Activated T-cell treated with anti-CD3 and anti-CD28 coated beads for 24 hours (primary cell): Measurements from ENCODE around the gene TIMP2.
A peak's percentile ranks its signal among the peaks of the same experiment; 100 is the strongest.
"Not testable (repeated sequence)": the region's sequence is repeated elsewhere in the genome, so short reads cannot be mapped to it uniquely, and the experiment has no call there.

Source experiments
- DNase-seq: peaks from one replicate; pipeline ENCODE4 v3.0.0-alpha.2; 2020; ENCODE audit warnings: low read depth

TIMP2 gene

DNA sequence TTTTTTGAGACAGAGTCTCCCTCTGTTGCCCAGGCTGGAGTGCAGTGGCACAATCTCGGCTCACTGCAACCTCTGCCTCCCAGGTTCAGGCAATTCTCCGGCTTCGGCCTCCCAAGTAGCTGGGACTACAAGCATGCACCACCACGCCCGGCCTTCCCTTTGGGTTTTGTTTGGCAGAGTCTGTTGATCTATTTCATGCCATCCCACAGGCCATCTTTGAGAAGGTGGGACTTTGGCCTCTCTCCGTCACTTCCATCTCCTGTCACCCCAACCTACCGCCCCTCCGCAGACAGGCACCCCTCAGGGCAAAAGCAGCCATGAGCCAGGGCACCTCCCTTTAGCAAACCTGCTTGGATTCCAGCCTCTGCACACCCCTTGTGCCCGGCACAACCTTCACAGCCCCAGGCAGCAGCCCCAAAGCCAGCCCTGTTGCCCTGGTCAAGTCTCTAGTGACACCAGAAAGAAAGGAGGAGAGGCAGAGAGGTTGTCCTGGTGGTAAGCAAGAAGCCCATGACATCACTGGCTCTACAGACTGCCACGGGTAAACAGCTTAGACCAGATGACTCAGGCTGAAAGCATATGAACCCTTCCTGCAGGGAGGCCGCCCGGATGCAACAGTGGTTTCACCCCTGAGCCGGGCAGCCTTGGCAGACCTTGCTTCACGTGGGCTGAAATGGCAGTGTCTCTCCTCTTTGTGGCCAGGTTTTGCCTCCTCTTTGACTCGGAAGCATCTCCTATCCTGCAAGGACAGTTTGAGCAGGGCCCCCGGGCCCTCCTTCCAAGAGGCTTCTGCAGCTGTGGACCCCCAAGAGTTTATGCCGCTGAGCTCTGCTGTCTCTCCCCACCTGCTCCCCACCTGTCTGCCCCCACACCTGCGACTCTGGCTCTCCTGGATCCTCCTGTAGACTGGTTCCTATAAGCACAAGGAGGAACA lies 8.1 kb upstream of the TIMP2 start:
- DNase-seq: peak; percentile 8

DNA sequence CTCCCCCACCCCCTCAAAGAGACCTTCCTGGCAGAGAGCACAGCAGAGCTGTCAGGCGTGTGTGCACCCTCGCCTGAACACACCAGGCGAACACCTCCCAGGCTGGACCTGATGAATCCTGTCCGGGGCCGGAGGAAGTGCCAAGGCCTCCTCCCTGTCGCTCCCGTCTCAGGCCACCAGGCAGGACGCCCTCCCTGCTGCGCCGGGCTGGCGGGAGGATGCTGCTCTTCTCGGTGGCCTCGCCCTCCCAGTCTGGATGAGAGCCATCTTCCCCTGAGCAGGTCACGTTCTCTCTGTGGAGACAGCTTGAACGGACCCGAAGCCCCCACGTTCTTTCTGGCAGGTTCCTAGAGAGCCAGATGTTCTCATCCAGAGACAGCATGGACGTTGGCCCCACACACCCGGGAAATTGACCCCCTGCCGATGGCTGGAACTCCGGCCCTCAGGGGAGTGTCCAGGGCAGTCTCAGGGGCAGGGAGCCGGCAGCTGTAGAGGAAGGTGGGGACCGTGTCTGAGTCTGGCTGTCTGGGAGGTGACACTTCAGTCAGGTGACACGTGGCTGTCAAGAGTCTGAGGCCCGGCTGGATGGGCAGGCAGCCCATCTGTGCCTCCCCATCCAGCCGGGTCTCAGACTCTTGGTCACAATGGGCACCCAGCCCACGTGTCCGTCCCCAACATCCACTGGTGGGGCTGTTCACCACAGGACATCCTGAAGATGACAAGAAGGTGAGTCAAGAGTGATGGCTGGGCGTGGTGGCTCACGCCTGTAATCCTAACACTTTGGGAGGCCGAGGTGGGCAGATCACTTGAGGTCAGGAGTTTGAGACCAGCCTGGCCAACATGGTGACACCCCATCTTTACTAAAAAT lies 5.0 kb upstream of the TIMP2 start:
- no peak for DNase-seq

DNA sequence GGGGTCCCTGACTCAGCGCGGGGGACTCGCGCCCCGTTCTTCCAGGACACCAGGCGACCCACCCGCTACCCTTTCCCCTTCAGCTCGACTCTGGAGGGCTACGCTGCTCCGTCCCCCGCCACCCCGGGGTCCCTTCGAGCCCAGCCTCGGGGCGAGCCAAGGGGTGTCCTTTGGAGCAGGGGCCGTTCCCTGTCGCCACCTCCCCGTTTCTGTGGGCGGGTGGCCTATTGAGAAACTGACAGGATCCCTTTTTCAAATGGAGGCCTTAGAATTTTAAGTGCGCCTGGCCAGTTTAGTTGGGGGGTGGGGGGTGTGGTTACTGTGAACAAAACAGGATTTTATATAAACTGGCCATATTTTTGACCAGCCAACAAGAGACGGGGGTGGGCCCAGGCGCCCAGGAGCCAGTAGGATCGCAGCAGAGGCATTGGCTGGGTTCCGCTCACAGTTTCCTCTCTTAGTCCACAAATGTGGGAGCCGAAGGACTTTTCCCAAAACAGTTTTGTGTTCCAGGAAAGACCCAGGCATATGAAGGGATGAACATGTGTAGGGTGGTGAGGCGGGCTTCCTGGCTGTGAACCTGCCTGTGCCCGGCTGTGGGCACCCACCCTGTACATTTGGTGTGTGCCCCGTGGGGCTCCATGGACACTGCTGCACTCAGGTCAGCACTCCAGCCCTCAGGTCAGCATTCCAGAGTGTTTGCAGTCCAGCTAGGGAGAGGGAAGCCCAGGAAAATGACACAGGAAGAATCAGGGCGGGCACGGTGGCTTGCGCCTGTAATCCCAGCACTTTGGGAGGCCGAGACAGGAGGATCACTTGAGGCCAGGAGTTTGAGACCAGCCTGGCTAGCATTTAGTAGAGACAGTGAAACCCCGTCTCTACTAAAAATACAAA lies 722 bp upstream of the TIMP2 start:
- DNase-seq: no peak

- DNase-seq: no peak
Measured at GRCh38 chr17:78924481-78925151, 571 bp downstream of the TIMP2 start.

GRCh38 chr17:78923660-78924453 lies 1.3 kb downstream of the TIMP2 start:
- peak; percentile 28 for DNase-seq

GRCh38 chr17:78922816-78923498 lies 2.2 kb downstream of the TIMP2 start:
- no peak for DNase-seq

DNA sequence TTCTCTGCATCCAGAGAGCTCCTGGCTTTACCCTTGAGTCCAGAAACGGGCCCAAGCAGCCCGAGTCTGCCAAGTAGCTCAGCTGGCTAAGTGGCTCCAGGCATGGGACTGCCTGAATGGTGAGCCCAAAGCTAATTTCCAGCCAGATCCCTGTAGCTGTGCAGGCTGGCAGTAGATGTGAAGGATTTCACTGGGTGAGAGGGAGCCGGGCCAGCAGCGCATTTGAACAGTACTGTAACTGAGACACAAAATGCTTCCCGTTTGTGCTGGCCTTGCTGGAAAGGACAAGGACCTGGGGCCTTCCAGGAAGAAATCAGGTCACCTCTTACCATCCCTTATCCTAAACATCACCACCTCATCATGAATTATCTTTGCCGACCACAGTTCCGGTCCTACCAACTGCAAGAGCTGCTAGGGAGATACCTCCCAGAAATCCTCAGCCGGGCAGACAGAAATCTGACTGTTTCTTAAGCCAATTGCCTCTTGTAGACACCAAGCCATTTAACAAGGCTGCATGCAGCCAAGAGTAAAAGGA lies 3.7 kb downstream of the TIMP2 start:
- no peak for DNase-seq

GRCh38 chr17:78920528-78920927 lies 4.7 kb downstream of the TIMP2 start:
- no peak for DNase-seq

- DNase-seq: no peak
Measured at GRCh38 chr17:78919861-78920450, 5.2 kb downstream of the TIMP2 start.

- DNase-seq: no peak
Measured at GRCh38 chr17:78918979-78919378, 6.2 kb downstream of the TIMP2 start.

GRCh38 chr17:78917451-78918275 lies 7.5 kb downstream of the TIMP2 start:
- no peak for DNase-seq

GRCh38 chr17:78915872-78916632 lies 9.1 kb downstream of the TIMP2 start:
- no peak for DNase-seq

GRCh38 chr17:78913115-78913514 lies 12.1 kb downstream of the TIMP2 start:
- DNase-seq: no peak

DNA sequence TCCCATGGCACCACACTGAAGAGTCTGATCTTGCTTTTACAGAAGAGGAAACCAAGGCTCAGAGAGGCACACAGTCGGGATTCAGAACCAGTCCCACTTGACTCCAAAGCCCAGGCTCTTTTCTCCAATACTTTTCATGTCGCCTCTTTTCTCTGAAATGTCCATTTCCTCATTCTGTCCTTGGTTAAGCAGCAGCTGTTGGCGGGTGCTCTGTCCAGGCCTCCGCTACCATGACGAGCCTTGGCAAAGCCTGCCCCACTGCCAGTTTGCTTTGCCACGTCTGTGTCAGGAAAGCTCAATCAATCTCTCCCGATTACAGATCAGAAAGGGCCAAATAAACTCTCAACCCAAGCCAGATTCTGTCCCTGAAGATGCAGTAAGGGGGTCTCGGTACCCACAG lies 13.1 kb downstream of the TIMP2 start:
- no peak for DNase-seq

GRCh38 chr17:78911543-78911942 lies 13.6 kb downstream of the TIMP2 start:
- DNase-seq: not testable (repeated sequence)

DNA sequence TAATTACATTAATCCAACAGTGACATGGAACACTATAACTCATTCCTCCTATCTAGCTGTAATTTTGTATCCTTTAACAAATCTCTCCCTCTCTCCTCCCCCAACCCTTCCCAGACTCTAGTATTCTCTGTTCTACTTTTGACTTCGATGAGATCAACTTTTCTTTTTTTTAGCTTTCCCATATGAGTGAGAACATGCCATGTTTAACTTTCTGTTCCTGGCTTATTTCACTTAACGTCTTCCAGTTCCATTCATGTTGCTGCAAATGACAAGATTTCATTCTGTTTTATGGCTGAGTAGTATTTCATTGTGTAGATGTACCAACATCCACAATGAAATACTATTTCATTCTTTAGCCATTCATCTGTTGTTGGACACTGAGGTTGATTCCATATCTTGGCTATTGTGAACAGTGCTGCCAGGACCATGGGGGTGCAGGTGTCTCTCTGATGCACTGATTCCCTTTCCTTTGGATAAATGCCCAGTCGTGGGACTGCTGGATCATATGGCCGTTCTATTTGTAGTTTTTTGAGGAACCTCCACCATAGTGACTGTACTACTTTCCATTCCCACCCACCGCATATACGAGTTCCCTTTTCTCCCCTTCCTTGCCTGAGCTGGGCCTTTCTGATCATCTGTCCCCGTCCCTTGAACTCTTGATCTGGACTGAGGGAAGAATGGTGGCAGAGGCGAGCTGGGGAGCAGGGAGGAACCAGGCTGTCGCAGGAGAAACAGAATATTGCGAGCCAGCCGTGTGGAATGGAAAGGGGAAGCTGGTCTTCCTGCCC lies 14.5 kb downstream of the TIMP2 start:
- no peak for DNase-seq

DNA sequence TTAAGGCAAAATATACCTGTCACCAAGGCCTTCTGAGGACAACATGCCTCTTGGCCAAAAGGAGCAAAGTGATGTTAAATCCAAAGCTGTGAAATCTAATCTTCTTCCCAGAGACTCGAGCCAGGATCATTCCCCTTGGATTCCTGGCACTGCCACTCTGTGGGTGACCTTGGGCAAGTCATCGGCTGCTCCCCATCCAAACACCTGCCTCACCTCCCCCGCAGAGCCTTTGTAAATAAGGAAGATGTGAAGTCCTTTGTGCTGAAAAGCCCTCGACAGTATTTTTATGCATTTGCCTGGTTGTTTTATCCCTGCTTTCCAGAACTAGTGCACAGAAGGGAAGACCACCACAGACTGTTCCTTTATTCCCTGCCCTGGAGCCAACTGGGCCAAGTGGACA lies 16.8 kb downstream of the TIMP2 start:
- no peak for DNase-seq
